H1 (cell line): ENCODE data around the gene RAI14. TPM values are rescaled to one million over a fixed set of nuclear protein-coding genes. Genes with fewer than 3 reads are reported as not detected.

Experiments
- CTCF ChIA-PET: fragments of 300-600 bp; sonication (Branson Sonifier 250); formaldehyde crosslinking; loops from one replicate; lab custom pipeline; 2021; ENCODE audit not compliant: partially characterized antibody; lab: Charles Lee
- POLR2A ChIA-PET: fragments of 300-600 bp; sonication (Branson Sonifier 250); formaldehyde crosslinking; loops from one replicate; lab custom pipeline; 2021; ENCODE audit warnings: inconsistent platforms; ENCODE audit not compliant: partially characterized antibody; lab: Charles Lee
- DNase-seq, 2 experiments: peaks; one replicate each; pipeline versions ENCODE4 v3.0.0 to v3.0.0-alpha.2; 2010 to 2022; ENCODE audit warnings: low spot score in 2 of 2, low read depth in 1 of 2, mixed read lengths in 1 of 2
- FAIRE-seq: peaks from 2 replicates; lab custom pipeline; 2011; peaks lifted over from hg19 to GRCh38; lab: Jason Lieb, UNC
- H2AFZ ChIP-seq: 2 replicates; pipeline ENCODE4 v1.8.1; 2012; ENCODE audit warnings: low read length, inconsistent platforms
- H2AK5ac ChIP-seq: 2 replicates; pipeline ENCODE4 v1.6.1; 2013; ENCODE audit warnings: low read depth, low read length
- H2BK120ac ChIP-seq: replicated peaks from 2 replicates; pipeline ENCODE3; 2013; ENCODE audit warnings: low read depth, low read length, inconsistent platforms
- H2BK12ac ChIP-seq: 2 replicates; pipeline ENCODE4 v1.6.1; 2013; ENCODE audit warnings: low read depth, low read length
- H2BK15ac ChIP-seq: 2 replicates; pipeline ENCODE4 v1.6.1; 2013; ENCODE audit warnings: low read length
- H2BK20ac ChIP-seq: 2 replicates; pipeline ENCODE4 v1.6.1; 2013; ENCODE audit warnings: low read length
- H2BK5ac ChIP-seq: 2 replicates; pipeline ENCODE4 v1.6.1; 2013; ENCODE audit warnings: low read depth, low read length
- H3K14ac ChIP-seq: 2 replicates; pipeline ENCODE4 v1.6.1; 2013; ENCODE audit warnings: inconsistent platforms; ENCODE audit not compliant: insufficient read length
- H3K18ac ChIP-seq: 2 replicates; pipeline ENCODE4 v1.6.1; 2013; ENCODE audit warnings: low read length; ENCODE audit errors: extremely low read depth
- H3K23ac ChIP-seq: 2 replicates; pipeline ENCODE4 v1.6.1; 2013; ENCODE audit warnings: inconsistent platforms; ENCODE audit not compliant: insufficient read length
- H3K23me2 ChIP-seq: 2 replicates; pipeline ENCODE4 v1.6.1; 2013; ENCODE audit warnings: low read depth, low read length
- H3K27ac ChIP-seq: 2 replicates; pipeline ENCODE4 v1.6.1; 2011; ENCODE audit warnings: low read depth, low read length, inconsistent platforms
- H3K27me3 ChIP-seq, 4 experiments: replicated peaks in 1 of 4; 1 replicate in 1 of 4; 2 replicates in 3 of 4; pipeline versions ENCODE4 v1.6.1 to v1.8.1; 2011 to 2013; ENCODE audit warnings: low read length in 3 of 4, mild to moderate bottlenecking in 3 of 4, inconsistent platforms in 2 of 4, mixed read lengths in 2 of 4, moderate library complexity in 1 of 4; ENCODE audit not compliant: control insufficient read depth in 3 of 4, insufficient read depth in 3 of 4; ENCODE audit errors: extremely low read depth in 1 of 4
- H3K36me3 ChIP-seq, 4 experiments: 2 replicates each; pipeline versions ENCODE4 v1.6.1 to v1.8.1; 2011 to 2013; ENCODE audit warnings: mild to moderate bottlenecking in 4 of 4, low read length in 3 of 4, moderate library complexity in 2 of 4, control low read depth in 1 of 4, inconsistent platforms in 1 of 4; ENCODE audit not compliant: insufficient read depth in 4 of 4, control insufficient read depth in 2 of 4
- H3K4ac ChIP-seq: replicated peaks from 2 replicates; pipeline ENCODE3; 2013; ENCODE audit warnings: low read length, low read depth, mixed read lengths, inconsistent platforms; ENCODE audit not compliant: insufficient read length
- H3K4me1 ChIP-seq, 4 experiments: replicated peaks in 1 of 4; 1 replicate in 1 of 4; 2 replicates in 3 of 4; pipeline versions ENCODE4 v1.6.1 to v1.8.1; 2011 to 2013; ENCODE audit warnings: low read length in 3 of 4, inconsistent platforms in 2 of 4, mixed read lengths in 1 of 4; ENCODE audit not compliant: insufficient read depth in 4 of 4, control insufficient read depth in 3 of 4
- H3K4me2 ChIP-seq, 2 experiments: 2 replicates each; pipeline versions ENCODE4 v1.6.1 to v1.8.1; 2011 to 2013; ENCODE audit warnings: low read depth in 2 of 2, low read length in 2 of 2, control low read depth in 1 of 2, inconsistent platforms in 1 of 2, mild to moderate bottlenecking in 1 of 2; ENCODE audit not compliant: insufficient read depth in 1 of 2
- H3K4me3 ChIP-seq, 4 experiments: fragments of 200-600, 300-600 bp in 1 of 4; sonication (generic), shearing (Covaris generic), sonication (Bioruptor Twin) in 1 of 4; 2 replicates each; pipeline versions ENCODE4 v1.5.1 to v1.8.1; 2011 to 2016; ENCODE audit warnings: low read length in 4 of 4, low read depth in 3 of 4, control low read depth in 2 of 4, inconsistent platforms in 2 of 4, mild to moderate bottlenecking in 2 of 4, mixed read lengths in 1 of 4, moderate library complexity in 1 of 4; ENCODE audit not compliant: insufficient read depth in 2 of 4; ENCODE audit errors: extremely low read depth in 1 of 4
- H3K56ac ChIP-seq: replicated peaks from 2 replicates; pipeline ENCODE3; 2013; ENCODE audit warnings: low read depth, mild to moderate bottlenecking, mixed read lengths, low read length, inconsistent platforms; ENCODE audit not compliant: insufficient read length
- H3K79me1 ChIP-seq: 2 replicates; pipeline ENCODE4 v1.6.1; 2013; ENCODE audit warnings: low read depth, low read length, control low read depth
- H3K79me2 ChIP-seq, 2 experiments: 2 replicates each; pipeline versions ENCODE4 v1.6.1 to v1.8.1; 2012 to 2013; ENCODE audit warnings: low read length in 2 of 2, mild to moderate bottlenecking in 2 of 2, inconsistent platforms in 1 of 2; ENCODE audit not compliant: insufficient read depth in 2 of 2, control insufficient read depth in 1 of 2
- H3K9ac ChIP-seq, 4 experiments: replicated peaks in 1 of 4; 1 replicate in 1 of 4; 2 replicates in 3 of 4; pipeline versions ENCODE4 v1.6.1 to v1.8.1; 2011 to 2013; ENCODE audit warnings: low read depth in 3 of 4, low read length in 3 of 4, control low read depth in 2 of 4, mild to moderate bottlenecking in 2 of 4, moderate library complexity in 2 of 4, inconsistent platforms in 1 of 4; ENCODE audit errors: extremely low read depth in 1 of 4
- H3K9me3 ChIP-seq, 2 experiments: 2 replicates each; pipeline versions ENCODE4 v1.6.1 to v1.8.1; 2012 to 2013; ENCODE audit warnings: mild to moderate bottlenecking in 2 of 2, moderate library complexity in 2 of 2, control low read depth in 1 of 2, inconsistent platforms in 1 of 2, low read depth in 1 of 2, low read length in 1 of 2, mixed read lengths in 1 of 2; ENCODE audit not compliant: insufficient read depth in 2 of 2
- H4K20me1 ChIP-seq, 2 experiments: replicated peaks in 1 of 2; 2 replicates each; pipeline versions ENCODE3 to v1.8.1; 2011 to 2013; ENCODE audit warnings: inconsistent platforms in 2 of 2, low read length in 2 of 2, mild to moderate bottlenecking in 1 of 2; ENCODE audit not compliant: insufficient read depth in 2 of 2, control insufficient read depth in 1 of 2
- H4K5ac ChIP-seq: 2 replicates; pipeline ENCODE4 v1.6.1; 2013; ENCODE audit warnings: low read length, low read depth, mixed read lengths, inconsistent platforms; ENCODE audit not compliant: insufficient read length
- H4K8ac ChIP-seq: 2 replicates; pipeline ENCODE4 v1.8.0; 2013; ENCODE audit warnings: mild to moderate bottlenecking, moderate library complexity, low read length, inconsistent platforms; ENCODE audit not compliant: insufficient read depth; ENCODE audit errors: extremely low read depth
- H4K91ac ChIP-seq: replicated peaks from 2 replicates; pipeline ENCODE3; 2013; ENCODE audit warnings: low read length, mixed read lengths, inconsistent platforms; ENCODE audit not compliant: insufficient read length
- CBX8 ChIP-seq: fragments of 300-800, 300-1000 bp; sonication (generic); IDR thresholded peaks from 2 replicates; pipeline ENCODE4 v1.7.1; 2016; ENCODE audit warnings: low read depth, low read length, borderline replicate concordance
- HDAC2 ChIP-seq, 2 experiments: fragments of 300-600 bp in 1 of 2; sonication (generic) in 1 of 2; IDR thresholded peaks; 2 replicates each; pipeline ENCODE4 v1.6.1; 2011 to 2012; ENCODE audit warnings: low read depth in 2 of 2, low read length in 2 of 2, mild to moderate bottlenecking in 2 of 2, moderate library complexity in 2 of 2, borderline replicate concordance in 1 of 2, inconsistent platforms in 1 of 2
- MAFK ChIP-seq: IDR thresholded peaks from 2 replicates; pipeline ENCODE4 v1.6.1; 2012; ENCODE audit warnings: low read depth, mild to moderate bottlenecking, improper control_type of control experiment, low read length
- SAP30 ChIP-seq: fragments of 300-600 bp; sonication (generic); IDR thresholded peaks from 2 replicates; pipeline ENCODE4 v1.7.1; 2012; ENCODE audit warnings: low read length, moderate library complexity, mild to moderate bottlenecking, inconsistent platforms; ENCODE audit not compliant: insufficient read depth, insufficient replicate concordance
- SIRT6 ChIP-seq: IDR thresholded peaks from one replicate; pipeline ENCODE4 v1.7.1; 2012; ENCODE audit warnings: low read length, inconsistent platforms
- YY1 ChIP-seq: IDR thresholded peaks from 2 replicates; pipeline ENCODE4 v1.6.1; 2011; ENCODE audit warnings: low read depth, mild to moderate bottlenecking, low read length
- WGBS, 2 experiments: shearing (Covaris generic) in 1 of 2; methylation state at CpG; one replicate each; pipeline versions ENCODE4 v1.1.6 to v1.1.7; 2013 to 2015; ENCODE audit warnings: low lambda C conversion rate in 2 of 2, mixed read lengths in 2 of 2, inconsistent platforms in 1 of 2, low coverage in 1 of 2, missing lambda C conversion rate in 1 of 2; ENCODE audit not compliant: insufficient replicate concordance in 2 of 2, insufficient coverage in 1 of 2, insufficient read length in 1 of 2; ENCODE audit errors: extremely low coverage in 1 of 2, missing lambda C conversion rate in 1 of 2; 5-methylcytosine and 5-hydroxymethylcytosine counted together
- polyA plus RNA-seq, 7 experiments: library from polyadenylated mRNA; depleted of rRNA in 3 of 7; stranded (reverse) in 5 of 7; unstranded in 2 of 7; fragments of >200 nt in 5 of 7; fragments of 200-250 nt in 2 of 7; gene quantifications; 1 replicate in 5 of 7; 2 replicates in 1 of 7; 4 replicates in 1 of 7; pipeline versions ENCODE4 v1.2.1 to v1.2.3, GENCODE V29; 2011 to 2013; ENCODE audit warnings: missing spikeins in 2 of 7, mixed read lengths in 2 of 7
- total RNA-seq: library from RNA; stranded (reverse); fragmentation: NEBNext Ultra II Directional; extraction: Animal tissue kit (Norgen Biotek cat#: 25700); gene quantifications from 2 replicates; pipeline ENCODE4 v1.2.1, GENCODE V29; 2021
- TF ChIP-seq, protein P1 (sequence below): IDR thresholded peaks from 2 replicates; pipeline ENCODE4 v1.6.1; 2012; ENCODE audit warnings: low read length, inconsistent platforms
- TF ChIP-seq, protein P2 (sequence below): IDR thresholded peaks from 2 replicates; pipeline ENCODE4 v1.6.1; 2011; ENCODE audit warnings: low read depth, mild to moderate bottlenecking, low read length; ENCODE audit not compliant: insufficient read depth

The RAI14 gene
- total and polyA plus RNA-seq, 2 of the 8 experiments (the other 6 are each of a cell fraction or from before 2014, with no cell fraction given), result 48.4 to 210 TPM

DNA sequence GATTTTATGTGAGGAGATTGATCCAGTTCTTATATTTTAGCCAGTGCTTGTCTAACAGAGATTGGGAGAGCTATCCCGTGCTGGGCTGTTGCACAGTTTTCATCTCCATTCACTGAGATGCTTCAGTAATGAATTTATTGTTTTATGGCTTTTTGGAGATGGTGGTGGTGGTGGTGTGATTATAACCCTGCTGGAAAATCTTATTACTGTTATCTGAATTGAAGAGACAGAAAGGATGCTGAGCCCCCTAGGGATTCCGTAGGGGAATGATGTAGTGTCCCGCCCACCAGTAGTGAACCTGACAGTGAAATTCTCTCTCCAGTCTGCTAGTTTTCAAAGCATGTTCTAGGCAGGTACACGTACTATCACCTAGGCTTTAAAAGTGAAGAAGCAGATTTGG, 1.9 kb downstream of the RAI14 start:
- H3K36me3 ChIP-seq, result peaks cover 0 to 13% (median 8%) of the 10 kb centered on the region in 4 experiments; a peak in 2 of 8 replicates
- no peak overlapping the region for H4K91ac ChIP-seq
- peaks cover 3% of the 10 kb centered on the region for H3K79me1 ChIP-seq
- 14% methylated on average over 4 of the region's 4 CpGs; no CpG with 5 or more reads in 1 of the 2 experiments for WGBS, 2 experiments
- H3K23me2 ChIP-seq, result peaks cover 17% of the 10 kb centered on the region
- H2BK5ac ChIP-seq, result 0 out of 2 replicates have a peak overlapping the region, but pooled peaks have one; percentile 67
- peak overlapping the region; percentile 69 to 86 (median 80); a peak in 7 of 8 replicates for H3K4me3 ChIP-seq
- 0 out of 7 replicates have a peak overlapping the region, but pooled peaks of 1 of the 4 experiments have one; percentile 1 for H3K9ac ChIP-seq
- no peaks in the 10 kb centered on the region for H3K9me3 ChIP-seq
- no peak overlapping the region for H2AFZ ChIP-seq
- H4K20me1 ChIP-seq, result peaks cover 9 to 11% of the 10 kb centered on the region in 2 experiments
- no peak overlapping the region; the same call in 1 of the 2 replicates for H3K27ac ChIP-seq
- H3K4me1 ChIP-seq, result peaks cover 9 to 20% (median 17%) of the 10 kb centered on the region in 4 experiments; a peak in 6 of 7 replicates
- no peak overlapping the region for H2BK12ac ChIP-seq
- TF ChIP-seq CBX8 (no peak), HDAC2 (IDR thresholded peaks at IDR 0.05; ENCODE audit: borderline replicate concordance in 1 of 2, low read depth in 2 of 2, low read length in 2 of 2) (no peak), MAFK (no peak), SAP30 (no peak), SIRT6 (no peak), YY1 (no peak)
- TF ChIP-seq, protein P1, sequence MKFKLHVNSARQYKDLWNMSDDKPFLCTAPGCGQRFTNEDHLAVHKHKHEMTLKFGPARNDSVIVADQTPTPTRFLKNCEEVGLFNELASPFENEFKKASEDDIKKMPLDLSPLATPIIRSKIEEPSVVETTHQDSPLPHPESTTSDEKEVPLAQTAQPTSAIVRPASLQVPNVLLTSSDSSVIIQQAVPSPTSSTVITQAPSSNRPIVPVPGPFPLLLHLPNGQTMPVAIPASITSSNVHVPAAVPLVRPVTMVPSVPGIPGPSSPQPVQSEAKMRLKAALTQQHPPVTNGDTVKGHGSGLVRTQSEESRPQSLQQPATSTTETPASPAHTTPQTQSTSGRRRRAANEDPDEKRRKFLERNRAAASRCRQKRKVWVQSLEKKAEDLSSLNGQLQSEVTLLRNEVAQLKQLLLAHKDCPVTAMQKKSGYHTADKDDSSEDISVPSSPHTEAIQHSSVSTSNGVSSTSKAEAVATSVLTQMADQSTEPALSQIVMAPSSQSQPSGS, result no peak
- TF ChIP-seq, protein P2, sequence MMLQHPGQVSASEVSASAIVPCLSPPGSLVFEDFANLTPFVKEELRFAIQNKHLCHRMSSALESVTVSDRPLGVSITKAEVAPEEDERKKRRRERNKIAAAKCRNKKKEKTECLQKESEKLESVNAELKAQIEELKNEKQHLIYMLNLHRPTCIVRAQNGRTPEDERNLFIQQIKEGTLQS, result no peak
- H3K18ac ChIP-seq, result no peak overlapping the region
- H2AK5ac ChIP-seq, result no peak overlapping the region
- H3K4ac ChIP-seq, result no peak overlapping the region
- peaks cover 45 to 62% of the 10 kb centered on the region in 2 experiments for H3K79me2 ChIP-seq
- ChIA-PET CTCF (interaction anchor here (1.0 to 1.1 kb wide), 3 partner anchors 29 to 148 kb away, joined by 3 to 4 read pairs (median 3); no protein-coding TSS in a partner anchor), POLR2A (interaction anchor here (1.2 to 2.2 kb wide), 5 partner anchors 8 to 257 kb away, joined by 3 to 11 read pairs (median 6); partner anchors contain the start of genes BRIX1 and RAD1)
- no peak overlapping the region for H4K5ac ChIP-seq
- DNase-seq, result no peak
- no peaks in the 10 kb centered on the region for H3K27me3 ChIP-seq
- no peak overlapping the region for H3K23ac ChIP-seq
- H3K56ac ChIP-seq, result no peak overlapping the region
- no peak overlapping the region for H2BK20ac ChIP-seq
- peak overlapping the region; percentile 87 to 93 for H3K4me2 ChIP-seq
- H2BK15ac ChIP-seq, result no peak overlapping the region
- no peak overlapping the region for H4K8ac ChIP-seq
- no peak for FAIRE-seq
- no peak overlapping the region for H2BK120ac ChIP-seq
- H3K14ac ChIP-seq, result no peak overlapping the region
